Esophagus (tissue), 2 donors: ENCODE data around the gene FAM53B. TPM values are rescaled to one million over a fixed set of nuclear protein-coding genes. Genes with fewer than 3 reads are reported as not detected.

Experiments
- H3K27ac ChIP-seq, 2 donors: one replicate each; pipeline ENCODE4 v1.5.1; 2013; ENCODE audit warnings: low read depth in 2 of 2, mild to moderate bottlenecking in 2 of 2, inconsistent platforms in 1 of 2, low read length in 1 of 2, moderate library complexity in 1 of 2
- H3K27me3 ChIP-seq, 2 donors: one replicate each; pipeline ENCODE4 v1.6.1; 2013; ENCODE audit warnings: low read length in 2 of 2, control low read depth in 1 of 2, mild to moderate bottlenecking in 1 of 2; ENCODE audit not compliant: insufficient read depth in 2 of 2, control insufficient read depth in 1 of 2
- H3K36me3 ChIP-seq, 2 donors: one replicate each; pipeline ENCODE4 v1.6.1; 2013; ENCODE audit warnings: low read length in 1 of 2; ENCODE audit not compliant: control insufficient read depth in 2 of 2, insufficient read depth in 2 of 2
- H3K4me1 ChIP-seq, 2 donors: one replicate each; pipeline ENCODE4 v1.6.1; 2013; ENCODE audit warnings: low read length in 1 of 2; ENCODE audit not compliant: control insufficient read depth in 2 of 2, insufficient read depth in 2 of 2
- H3K4me3 ChIP-seq, 2 donors: one replicate each; pipeline ENCODE4 v1.5.1; 2013; ENCODE audit warnings: low read length in 2 of 2, mild to moderate bottlenecking in 2 of 2, low read depth in 1 of 2, moderate library complexity in 1 of 2
- H3K9me3 ChIP-seq, 2 donors: one replicate each; pipeline ENCODE4 v1.6.1; 2013; ENCODE audit warnings: mild to moderate bottlenecking in 2 of 2, low read depth in 1 of 2, low read length in 1 of 2, moderate library complexity in 1 of 2; ENCODE audit not compliant: control insufficient read depth in 2 of 2, insufficient read depth in 1 of 2
- WGBS, 2 donors: extraction: QIAGEN DNeasy Blood & Tissue Kit; methylation state at CpG; one replicate each; pipeline ENCODE4 v1.1.7; 2013; 5-methylcytosine and 5-hydroxymethylcytosine counted together
- polyA plus RNA-seq, 2 donors: library from polyadenylated mRNA; stranded (reverse); fragments of 200-250 nt; gene quantifications; one replicate each; pipeline ENCODE4 v1.2.3, GENCODE V29; 2013
- donor health status: healthy with polysubstance abuse.
- donor health status: Bipolar disorder and iron deficiency.

FAM53B gene
- polyA plus RNA-seq, 2 donors, result 9.0 to 16.8 TPM

DNA sequence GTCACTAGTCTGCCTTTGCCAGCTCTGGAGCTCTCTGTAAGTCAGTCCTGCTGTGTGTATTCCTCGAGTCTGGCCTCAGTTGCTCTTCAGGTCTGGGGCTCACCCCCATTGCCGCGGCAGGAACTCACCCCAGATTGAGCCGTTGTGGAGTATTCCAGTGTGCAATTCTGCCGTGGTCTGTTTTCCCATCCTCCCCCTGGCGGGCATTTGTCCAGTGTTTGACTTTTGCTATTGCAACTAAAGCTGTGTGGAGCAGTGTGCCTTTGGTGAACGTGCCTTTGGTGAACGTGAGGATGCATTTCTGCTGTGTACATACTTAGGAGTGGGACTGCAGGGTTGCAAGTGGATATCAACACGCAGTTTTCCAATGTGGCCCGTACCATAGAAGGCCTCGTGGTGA, 134.5 kb downstream of the FAM53B start:
- Histone ChIP-seq H3K4me1 (peaks cover 0 to 14% of the 10 kb centered on the region in 2 donors), H3K36me3 (no peaks in the 10 kb centered on the region), H3K27me3 (no peaks in the 10 kb centered on the region), H3K27ac (no peak overlapping the region), H3K4me3 (no peak overlapping the region), H3K9me3 (no peaks in the 10 kb centered on the region)
- 89 to 92% methylated on average over 11 of the region's 11 CpGs for WGBS, 2 donors

DNA sequence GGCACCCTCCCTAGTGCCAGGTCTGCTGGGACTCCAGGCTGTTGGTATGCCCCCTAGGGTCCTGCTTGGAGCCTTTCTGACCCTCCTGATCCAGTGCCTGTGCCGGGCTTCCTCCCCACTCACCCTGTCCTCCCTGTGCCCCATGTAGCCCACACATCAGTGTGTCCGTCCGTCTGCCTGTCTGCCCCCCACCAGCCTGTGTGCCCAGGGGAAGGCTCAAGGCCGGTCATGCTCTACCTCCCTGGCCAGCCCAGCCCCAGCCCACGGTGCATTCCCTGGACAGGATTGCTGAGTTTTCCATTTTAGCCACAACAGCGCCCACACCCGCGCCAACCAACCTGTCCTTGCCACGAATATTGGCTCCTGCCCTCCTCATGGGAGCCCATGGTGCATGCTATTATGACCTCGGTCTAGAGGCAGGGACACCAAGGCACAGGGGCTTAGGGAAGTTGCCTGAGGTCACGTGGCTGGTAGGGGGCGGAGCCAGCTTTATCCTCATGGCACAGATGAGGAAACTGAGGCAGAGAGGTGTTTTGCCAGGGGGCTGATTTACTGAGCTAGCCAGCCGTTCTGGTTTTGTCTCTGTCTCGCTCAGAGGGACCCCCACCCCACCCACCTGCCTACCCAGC, 136.0 kb downstream of the FAM53B start:
- Histone ChIP-seq H3K4me1 (peaks cover 0 to 11% of the 10 kb centered on the region in 2 donors), H3K36me3 (no peaks in the 10 kb centered on the region), H3K9me3 (no peaks in the 10 kb centered on the region), H3K27me3 (no peaks in the 10 kb centered on the region), H3K4me3 (no peak overlapping the region), H3K27ac (no peak overlapping the region)
- 81 to 82% methylated on average over 14 of the region's 14 CpGs for WGBS, 2 donors

DNA sequence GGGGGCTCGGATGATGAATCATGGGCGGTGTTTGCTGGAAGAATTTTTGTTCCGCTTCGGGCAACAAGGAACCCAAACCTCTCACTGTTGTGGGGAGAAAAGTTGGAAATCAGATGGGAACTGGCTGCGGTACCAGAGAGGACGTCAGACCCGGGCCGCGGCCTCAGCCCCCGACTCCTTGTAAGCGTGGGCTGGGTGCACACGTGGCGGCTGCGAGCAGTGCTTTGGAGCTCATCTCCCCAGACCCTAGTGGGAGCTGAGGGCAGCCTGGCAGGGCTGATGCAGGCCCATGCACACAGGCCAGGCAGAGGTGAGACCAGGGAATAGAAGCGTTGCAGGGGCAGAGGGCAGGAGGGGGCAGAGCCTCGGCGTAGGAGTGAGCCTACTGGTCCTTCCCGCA, 136.5 kb downstream of the FAM53B start:
- WGBS, 2 donors, result 87 to 91% methylated on average over 18 of the region's 18 CpGs
- H3K4me1 ChIP-seq, result peaks cover 0 to 8% of the 10 kb centered on the region in 2 donors
- no peaks in the 10 kb centered on the region for H3K9me3 ChIP-seq
- no peaks in the 10 kb centered on the region for H3K36me3 ChIP-seq
- H3K27me3 ChIP-seq, result no peaks in the 10 kb centered on the region
- H3K27ac ChIP-seq, result no peak overlapping the region
- no peak overlapping the region for H3K4me3 ChIP-seq

DNA sequence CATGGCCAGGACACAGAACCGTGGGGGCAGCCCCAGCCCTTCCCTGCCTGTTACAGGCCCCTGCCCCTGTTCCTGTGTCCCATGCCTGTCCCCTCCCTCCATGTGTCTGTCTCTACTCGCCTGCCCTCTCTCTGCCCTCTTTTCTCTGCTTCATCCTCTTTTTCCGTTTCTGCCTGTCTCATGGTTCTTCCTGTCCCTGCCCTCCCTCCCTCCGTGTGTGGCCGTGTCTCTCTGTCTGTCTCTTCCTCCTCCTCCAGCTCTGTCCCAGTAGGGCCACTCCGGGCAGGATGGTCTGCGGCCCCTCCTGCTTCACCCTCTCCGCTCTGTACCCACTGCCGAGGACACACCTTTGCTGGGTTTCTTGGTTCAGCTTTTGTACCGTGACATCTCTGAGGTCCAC, 137.4 kb downstream of the FAM53B start:
- no peak overlapping the region for H3K4me3 ChIP-seq
- H3K36me3 ChIP-seq, result no peaks in the 10 kb centered on the region
- no peaks in the 10 kb centered on the region for H3K9me3 ChIP-seq
- 47 to 57% methylated on average over 9 to 10 of the region's 10 CpGs for WGBS, 2 donors
- no peak overlapping the region for H3K27ac ChIP-seq
- H3K4me1 ChIP-seq, result peaks cover 0 to 6% of the 10 kb centered on the region in 2 donors
- H3K27me3 ChIP-seq, result no peaks in the 10 kb centered on the region

DNA sequence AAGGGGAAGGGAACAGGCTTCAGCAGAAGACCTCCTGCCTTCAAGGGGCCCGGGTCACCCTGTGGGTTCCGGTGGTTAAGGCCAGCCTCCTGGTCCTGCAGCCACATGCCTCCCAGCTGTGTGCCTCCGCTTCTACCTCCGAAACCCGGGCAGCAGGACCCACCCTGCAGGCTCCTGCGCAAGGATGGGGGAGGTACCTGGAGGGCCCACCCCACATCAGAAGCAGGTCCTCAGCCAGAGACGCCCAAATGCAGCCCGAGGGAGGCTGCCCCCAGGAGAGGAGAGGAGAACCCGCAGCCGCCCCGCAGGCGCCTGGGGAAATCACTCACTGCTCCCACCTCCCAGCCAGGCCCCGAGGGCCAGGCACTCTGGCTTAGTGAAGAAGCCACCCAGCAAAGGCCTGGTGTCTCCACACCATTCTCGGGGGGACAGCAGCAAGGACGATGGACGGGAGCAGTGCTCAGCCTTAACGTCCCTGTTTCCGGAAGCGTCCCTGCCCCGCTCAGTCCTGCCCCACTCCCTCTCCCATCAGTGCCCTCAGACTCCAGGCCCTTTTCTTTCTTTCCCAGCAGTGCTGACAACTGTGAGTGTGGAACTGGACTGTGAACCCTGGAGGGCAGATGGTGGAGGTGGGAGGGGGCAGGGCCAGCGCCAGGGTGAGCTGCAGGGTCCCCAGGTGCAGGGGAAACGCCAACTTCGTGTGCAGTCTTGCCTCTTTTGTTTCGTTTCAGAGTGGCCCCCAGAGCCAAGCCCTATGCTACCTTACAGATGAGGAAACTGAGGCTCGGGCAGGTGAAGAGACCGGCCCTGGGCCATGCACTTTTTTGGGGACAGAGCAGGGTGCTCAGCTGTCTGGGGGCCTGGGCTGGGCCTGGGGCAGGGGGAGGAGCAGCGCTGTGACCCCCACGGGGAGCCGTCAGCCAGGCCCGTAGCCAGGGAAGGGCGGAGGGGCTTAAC, 138.0 kb downstream of the FAM53B start:
- H3K27ac ChIP-seq, result no peak overlapping the region
- no peaks in the 10 kb centered on the region for H3K36me3 ChIP-seq
- no peaks in the 10 kb centered on the region for H3K9me3 ChIP-seq
- 63 to 75% methylated on average over 27 to 31 of the region's 31 CpGs for WGBS, 2 donors
- H3K4me3 ChIP-seq, result no peak overlapping the region
- no peaks in the 10 kb centered on the region for H3K27me3 ChIP-seq
- peaks cover 0 to 6% of the 10 kb centered on the region in 2 donors for H3K4me1 ChIP-seq

DNA sequence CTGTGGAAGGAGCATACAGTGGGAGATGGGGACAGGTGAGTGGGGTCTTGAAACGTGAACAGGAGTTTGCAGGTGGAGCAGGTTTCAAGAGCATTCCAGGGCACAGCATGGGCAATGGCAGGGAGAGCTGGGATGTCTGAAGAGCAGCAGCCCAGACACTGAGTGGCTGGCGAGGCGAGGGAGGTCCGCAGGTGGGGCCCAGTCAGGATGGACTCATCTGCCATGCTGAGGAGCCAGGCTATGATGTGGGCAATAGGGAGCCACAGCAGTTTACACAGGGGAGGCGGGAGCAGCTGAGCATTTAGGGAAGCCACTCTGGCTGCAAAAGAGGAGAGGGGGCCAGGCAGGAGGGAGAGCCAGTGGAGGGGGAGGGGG, 138.7 kb downstream of the FAM53B start:
- WGBS, 2 donors, result 74 to 84% methylated on average over 5 of the region's 5 CpGs
- H3K27me3 ChIP-seq, result no peaks in the 10 kb centered on the region
- H3K9me3 ChIP-seq, result no peaks in the 10 kb centered on the region
- H3K4me1 ChIP-seq, result peaks cover 0 to 6% of the 10 kb centered on the region in 2 donors
- H3K4me3 ChIP-seq, result no peak overlapping the region
- H3K27ac ChIP-seq, result no peak overlapping the region
- peaks cover 0 to 2% of the 10 kb centered on the region in 2 donors for H3K36me3 ChIP-seq

DNA sequence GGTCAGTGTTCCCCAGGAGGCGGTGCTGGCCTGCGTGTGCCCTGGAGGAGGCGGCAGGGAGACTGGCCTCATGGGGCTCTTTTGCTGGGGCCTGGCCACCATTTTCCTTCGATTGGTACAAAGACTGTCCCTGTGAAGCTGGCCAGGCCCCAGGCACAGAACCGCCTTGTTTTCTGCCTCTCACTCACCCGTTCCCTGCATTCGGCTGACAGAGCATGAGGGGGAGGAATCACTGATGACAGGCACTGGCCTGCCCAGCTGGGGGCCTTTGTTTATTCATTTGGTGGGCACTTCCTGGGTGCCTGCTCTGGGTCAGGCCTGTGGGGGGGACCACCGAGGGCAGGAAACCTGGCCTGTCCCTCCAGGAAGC, 139.2 kb downstream of the FAM53B start:
- WGBS, 2 donors, result 65 to 81% methylated on average over 8 of the region's 8 CpGs
- Histone ChIP-seq H3K36me3 (peaks cover 0 to 2% of the 10 kb centered on the region in 2 donors), H3K4me1 (peaks cover 0 to 6% of the 10 kb centered on the region in 2 donors), H3K9me3 (no peaks in the 10 kb centered on the region), H3K27ac (no peak overlapping the region), H3K27me3 (no peaks in the 10 kb centered on the region), H3K4me3 (no peak overlapping the region)

DNA sequence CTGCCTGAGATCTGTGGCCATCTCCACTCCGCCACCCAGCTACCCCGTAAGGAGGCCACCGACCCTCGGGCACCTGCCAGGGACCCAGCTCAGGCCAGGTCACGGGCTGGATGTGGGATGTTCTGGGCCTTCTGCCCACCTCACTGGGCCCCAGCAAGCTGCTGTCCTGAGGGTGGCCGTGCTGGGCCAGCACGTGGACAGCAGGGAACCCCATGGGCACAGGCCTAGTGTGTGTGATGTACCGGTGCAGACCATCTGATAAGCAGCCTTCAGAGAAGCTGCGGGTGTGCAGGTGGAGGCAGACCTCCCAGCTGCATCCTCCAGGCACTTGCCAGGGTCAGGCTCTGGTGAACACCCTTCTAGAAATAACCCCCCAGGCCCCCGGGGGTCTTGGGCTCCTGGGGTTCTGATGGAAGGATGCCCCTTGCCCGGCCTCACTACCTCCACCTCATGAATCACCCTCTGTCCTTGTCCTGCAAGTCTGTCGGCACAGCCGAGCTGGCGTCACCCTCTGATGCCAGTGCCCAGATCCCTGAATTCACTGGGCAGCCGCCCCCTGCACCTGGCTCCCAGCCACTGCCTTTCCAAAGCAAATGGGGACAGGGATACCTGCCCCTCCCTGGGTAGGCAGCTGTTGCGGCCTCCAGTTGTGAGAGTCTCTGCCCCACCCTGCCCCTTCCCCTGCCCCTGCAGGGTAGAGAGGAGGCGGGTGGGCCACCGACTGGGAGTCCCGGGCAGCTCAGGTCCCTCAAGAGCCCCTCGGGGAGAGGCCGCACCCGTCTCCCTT, 139.8 kb downstream of the FAM53B start:
- WGBS, 2 donors, result 66 to 72% methylated on average over 22 of the region's 22 CpGs
- peaks cover 0 to 6% of the 10 kb centered on the region in 2 donors for H3K4me1 ChIP-seq
- no peak overlapping the region for H3K27ac ChIP-seq
- peaks cover 0 to 2% of the 10 kb centered on the region in 2 donors for H3K36me3 ChIP-seq
- H3K4me3 ChIP-seq, result no peak overlapping the region
- H3K27me3 ChIP-seq, result no peaks in the 10 kb centered on the region
- no peaks in the 10 kb centered on the region for H3K9me3 ChIP-seq

DNA sequence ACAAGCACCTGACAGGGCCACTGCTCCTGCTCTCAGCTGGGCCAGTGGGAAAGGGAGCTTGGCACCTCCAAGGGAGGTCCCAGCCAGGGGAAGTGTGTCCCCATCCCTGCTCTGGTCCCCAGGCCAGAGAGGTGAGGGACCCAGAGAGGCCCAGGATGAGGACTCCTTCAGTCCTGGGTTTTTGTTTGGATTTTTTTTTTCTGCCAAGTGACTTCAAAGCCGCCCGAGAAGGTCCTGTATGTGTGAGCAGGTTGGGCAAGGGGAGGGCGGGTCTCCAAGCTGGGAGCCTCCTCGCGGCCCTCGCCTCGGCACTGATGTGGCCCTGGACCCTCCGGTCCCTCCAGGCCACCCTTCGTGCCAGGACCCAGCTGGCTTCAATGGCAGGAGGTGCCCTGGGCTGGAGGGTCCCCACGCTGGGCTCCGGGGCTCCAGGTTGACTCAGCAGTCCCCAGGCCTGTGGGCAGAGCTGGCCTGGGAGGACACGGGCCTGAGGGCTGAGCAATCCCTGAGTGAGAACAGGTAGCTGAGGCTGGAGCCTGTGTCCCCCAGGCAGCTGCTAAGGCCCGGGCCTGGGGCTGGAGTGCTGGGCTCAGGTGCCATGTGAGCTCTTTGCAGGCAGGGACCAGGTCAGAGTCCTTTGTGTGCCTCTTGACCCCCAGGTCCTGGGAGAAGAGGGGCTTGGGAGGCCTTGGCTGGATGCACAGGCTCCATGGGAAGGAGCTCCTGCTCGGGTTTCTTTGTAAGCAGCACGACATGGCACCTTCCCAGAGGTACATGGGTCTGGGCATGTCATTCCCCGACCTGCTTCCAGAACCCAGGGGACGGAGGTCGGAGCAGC, 140.6 kb downstream of the FAM53B start:
- Histone ChIP-seq H3K9me3 (no peaks in the 10 kb centered on the region), H3K27ac (no peak overlapping the region), H3K4me1 (peaks cover 0 to 6% of the 10 kb centered on the region in 2 donors), H3K4me3 (no peak overlapping the region), H3K27me3 (no peaks in the 10 kb centered on the region), H3K36me3 (peaks cover 0 to 2% of the 10 kb centered on the region in 2 donors)
- 72 to 75% methylated on average over 18 of the region's 18 CpGs for WGBS, 2 donors
